Keratinocyte (primary cell): ENCODE data around the gene UBQLN1. TPM values are rescaled to one million over a fixed set of nuclear protein-coding genes. Genes with fewer than 3 reads are reported as not detected.

Experiments
- DNase-seq: peaks from one replicate; pipeline ENCODE4 v3.0.0-alpha.2; 2011; ENCODE audit warnings: low read depth, missing footprints, low spot score
- FAIRE-seq: peaks from 2 replicates; lab custom pipeline; 2011; peaks lifted over from hg19 to GRCh38; lab: Jason Lieb, UNC
- H2AFZ ChIP-seq: 2 replicates; pipeline ENCODE4 v1.6.0; 2012; ENCODE audit warnings: low read length, control low read depth, inconsistent platforms; ENCODE audit not compliant: control insufficient read depth
- H3K27ac ChIP-seq: 2 replicates; pipeline ENCODE4 v1.5.1; 2011; ENCODE audit warnings: low read length; ENCODE audit not compliant: control insufficient read depth, insufficient read depth
- H3K27me3 ChIP-seq: 3 replicates; pipeline ENCODE4 v1.6.0; 2011; ENCODE audit warnings: low read length; ENCODE audit not compliant: control insufficient read depth, insufficient read depth; ENCODE audit errors: extremely low read depth
- H3K36me3 ChIP-seq, 2 experiments: 2 replicates in 1 of 2; 3 replicates in 1 of 2; pipeline ENCODE4 v1.5.1; 2011; ENCODE audit warnings: low read length in 2 of 2, mild to moderate bottlenecking in 1 of 2; ENCODE audit not compliant: control insufficient read depth in 2 of 2, insufficient read depth in 2 of 2; ENCODE audit errors: extremely low read depth in 1 of 2
- H3K4me1 ChIP-seq: 3 replicates; pipeline ENCODE4 v1.5.1; 2011; ENCODE audit warnings: low read length; ENCODE audit not compliant: control insufficient read depth, insufficient read depth; ENCODE audit errors: extremely low read depth
- H3K4me2 ChIP-seq: 3 replicates; pipeline ENCODE4 v1.6.0; 2011; ENCODE audit warnings: low read depth, low read length; ENCODE audit not compliant: control insufficient read depth, insufficient read depth; ENCODE audit errors: extremely low read depth
- H3K4me3 ChIP-seq, 3 experiments: fragments of 200-600 bp in 1 of 3; sonication (generic) in 1 of 3; 2 replicates in 2 of 3; 3 replicates in 1 of 3; pipeline ENCODE4 v1.5.1; 2011 to 2016; ENCODE audit warnings: low read length in 3 of 3, mild to moderate bottlenecking in 3 of 3, control low read depth in 2 of 3, inconsistent platforms in 1 of 3, low read depth in 1 of 3, mixed read lengths in 1 of 3, mixed run types in 1 of 3, moderate library complexity in 1 of 3; ENCODE audit not compliant: control insufficient read depth in 2 of 3, insufficient read depth in 2 of 3; ENCODE audit errors: extremely low read depth in 1 of 3
- H3K79me2 ChIP-seq: 2 replicates; pipeline ENCODE4 v1.6.0; 2012; ENCODE audit warnings: low read length; ENCODE audit not compliant: control insufficient read depth, insufficient read depth
- H3K9ac ChIP-seq: 3 replicates; pipeline ENCODE4 v1.6.0; 2011; ENCODE audit warnings: low read length; ENCODE audit not compliant: control insufficient read depth, insufficient read depth; ENCODE audit errors: extremely low read depth
- H3K9me1 ChIP-seq: 3 replicates; pipeline ENCODE4 v1.6.0; 2011; ENCODE audit warnings: low read length; ENCODE audit not compliant: control insufficient read depth, insufficient read depth; ENCODE audit errors: extremely low read depth
- H3K9me3 ChIP-seq: 2 replicates; pipeline ENCODE4 v1.5.1; 2012; ENCODE audit warnings: low read depth, low read length; ENCODE audit not compliant: control insufficient read depth
- H4K20me1 ChIP-seq: 3 replicates; pipeline ENCODE4 v1.6.0; 2011; ENCODE audit warnings: low read length; ENCODE audit not compliant: control insufficient read depth, insufficient read depth; ENCODE audit errors: extremely low read depth
- EZH2 ChIP-seq: IDR thresholded peaks from one replicate; pipeline ENCODE4 v1.6.1; 2012; ENCODE audit warnings: inconsistent platforms, mild to moderate bottlenecking, low read length, moderate library complexity
- dilution Hi-C: fragments of 300-500 bp; cut with MboI; formaldehyde crosslinking; loops from one replicate; pipeline ENCODE4 v1.7.0; 2020; ENCODE audit warnings: low sequenced_read_pairs; ENCODE audit not compliant: extremely low pct_ligation_motif_present
- polyA plus RNA-seq, 5 experiments: library from polyadenylated mRNA; depleted of rRNA in 3 of 5; stranded (reverse) in 3 of 5; stranded (forward) in 1 of 5; unstranded in 1 of 5; fragments of >200 nt; gene quantifications; 1 replicate in 1 of 5; 2 replicates in 3 of 5; 3 replicates in 1 of 5; pipeline versions ENCODE4 v1.2.1 to v1.2.3, GENCODE V29; 2011 to 2012; ENCODE audit warnings: missing spikeins in 2 of 5, low read depth in 1 of 5, low replicate concordance in 1 of 5
- TF ChIP-seq, protein P1 (sequence below), 3 experiments: IDR thresholded peaks in 1 of 3; conservative IDR thresholded peaks in 1 of 3; optimal IDR thresholded peaks in 1 of 3; 2 replicates in 2 of 3; 3 replicates in 1 of 3; pipeline versions ENCODE3 to v1.5.1; 2011; ENCODE audit warnings: low read length in 3 of 3, mild to moderate bottlenecking in 3 of 3, moderate library complexity in 2 of 3, control low read depth in 1 of 3, inconsistent platforms in 1 of 3; ENCODE audit not compliant: insufficient read depth in 2 of 3; ENCODE audit errors: extremely low read depth in 1 of 3

Gene UBQLN1
- polyA plus RNA-seq, 1 donor (not counting 4 experiments of a cell fraction or from before 2014, with no cell fraction given): 145 TPM

GRCh38 chr9:83721509-83721908, 13.8 kb upstream of the UBQLN1 start:
- no peaks in the 10 kb centered on the region for H3K4me1 ChIP-seq
- H3K27ac ChIP-seq: no peak overlapping the region
- no peaks in the 10 kb centered on the region for H3K27me3 ChIP-seq
- no peak overlapping the region for H2AFZ ChIP-seq
- H3K4me3 ChIP-seq: no peak overlapping the region
- H3K36me3 ChIP-seq: no peaks in the 10 kb centered on the region
- no peak for DNase-seq
- dilution Hi-C loops: no loop called here
- H3K9me3 ChIP-seq: no peaks in the 10 kb centered on the region
- H3K9me1 ChIP-seq: no peaks in the 10 kb centered on the region
- H3K4me2 ChIP-seq: no peak overlapping the region
- no peak for FAIRE-seq
- no peak for TF ChIP-seq EZH2
- TF ChIP-seq, protein P1, sequence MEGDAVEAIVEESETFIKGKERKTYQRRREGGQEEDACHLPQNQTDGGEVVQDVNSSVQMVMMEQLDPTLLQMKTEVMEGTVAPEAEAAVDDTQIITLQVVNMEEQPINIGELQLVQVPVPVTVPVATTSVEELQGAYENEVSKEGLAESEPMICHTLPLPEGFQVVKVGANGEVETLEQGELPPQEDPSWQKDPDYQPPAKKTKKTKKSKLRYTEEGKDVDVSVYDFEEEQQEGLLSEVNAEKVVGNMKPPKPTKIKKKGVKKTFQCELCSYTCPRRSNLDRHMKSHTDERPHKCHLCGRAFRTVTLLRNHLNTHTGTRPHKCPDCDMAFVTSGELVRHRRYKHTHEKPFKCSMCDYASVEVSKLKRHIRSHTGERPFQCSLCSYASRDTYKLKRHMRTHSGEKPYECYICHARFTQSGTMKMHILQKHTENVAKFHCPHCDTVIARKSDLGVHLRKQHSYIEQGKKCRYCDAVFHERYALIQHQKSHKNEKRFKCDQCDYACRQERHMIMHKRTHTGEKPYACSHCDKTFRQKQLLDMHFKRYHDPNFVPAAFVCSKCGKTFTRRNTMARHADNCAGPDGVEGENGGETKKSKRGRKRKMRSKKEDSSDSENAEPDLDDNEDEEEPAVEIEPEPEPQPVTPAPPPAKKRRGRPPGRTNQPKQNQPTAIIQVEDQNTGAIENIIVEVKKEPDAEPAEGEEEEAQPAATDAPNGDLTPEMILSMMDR (optimal IDR thresholded peaks at IDR 0.05 in 1 of 3, IDR thresholded peaks at IDR 0.05 in 1 of 3, conservative IDR thresholded peaks at IDR 0.05 in 1 of 3; ENCODE audit: extremely low read depth in 1 of 3, insufficient read depth in 2 of 3, low read length in 3 of 3): no peak
- no peak overlapping the region for H3K9ac ChIP-seq
- H4K20me1 ChIP-seq: no peaks in the 10 kb centered on the region
- H3K79me2 ChIP-seq: no peaks in the 10 kb centered on the region

GRCh38 chr9:83715794-83716193, 8.0 kb upstream of the UBQLN1 start:
- no peak for TF ChIP-seq EZH2
- TF ChIP-seq, protein P1 (optimal IDR thresholded peaks at IDR 0.05 in 1 of 3, IDR thresholded peaks at IDR 0.05 in 1 of 3, conservative IDR thresholded peaks at IDR 0.05 in 1 of 3; ENCODE audit: extremely low read depth in 1 of 3, insufficient read depth in 2 of 3, low read length in 3 of 3): no peak
- Histone ChIP-seq H3K4me3 (no peak overlapping the region), H3K27ac (no peak overlapping the region), H3K9ac (no peak overlapping the region), H3K79me2 (no peaks in the 10 kb centered on the region), H4K20me1 (no peaks in the 10 kb centered on the region), H3K4me2 (no peak overlapping the region), H2AFZ (no peak overlapping the region), H3K9me1 (no peaks in the 10 kb centered on the region), H3K9me3 (no peaks in the 10 kb centered on the region), H3K4me1 (no peaks in the 10 kb centered on the region), H3K36me3 (no peaks in the 10 kb centered on the region), H3K27me3 (no peaks in the 10 kb centered on the region)
- FAIRE-seq: no peak
- no peak for DNase-seq
- dilution Hi-C loops: no loop called here
